Keratinocyte (primary cell): ENCODE measurements around the gene PNKD. TPM values are rescaled to one million over a fixed set of nuclear protein-coding genes. Genes with fewer than 3 reads are reported as not detected.

Experiments used
- DNase-seq: peaks from one replicate; pipeline ENCODE4 v3.0.0-alpha.2; 2011; ENCODE audit warnings: low read depth, missing footprints, low spot score
- FAIRE-seq: peaks from 2 replicates; lab custom pipeline; 2011; peaks lifted over from hg19 to GRCh38; lab: Jason Lieb, UNC
- H2AFZ ChIP-seq: 2 replicates; pipeline ENCODE4 v1.6.0; 2012; ENCODE audit warnings: low read length, control low read depth, inconsistent platforms; ENCODE audit not compliant: control insufficient read depth
- H3K27ac ChIP-seq: 2 replicates; pipeline ENCODE4 v1.5.1; 2011; ENCODE audit warnings: low read length; ENCODE audit not compliant: control insufficient read depth, insufficient read depth
- H3K27me3 ChIP-seq: 3 replicates; pipeline ENCODE4 v1.6.0; 2011; ENCODE audit warnings: low read length; ENCODE audit not compliant: control insufficient read depth, insufficient read depth; ENCODE audit errors: extremely low read depth
- H3K36me3 ChIP-seq, 2 experiments: 2 replicates in 1 of 2; 3 replicates in 1 of 2; pipeline ENCODE4 v1.5.1; 2011; ENCODE audit warnings: low read length in 2 of 2, mild to moderate bottlenecking in 1 of 2; ENCODE audit not compliant: control insufficient read depth in 2 of 2, insufficient read depth in 2 of 2; ENCODE audit errors: extremely low read depth in 1 of 2
- H3K4me1 ChIP-seq: 3 replicates; pipeline ENCODE4 v1.5.1; 2011; ENCODE audit warnings: low read length; ENCODE audit not compliant: control insufficient read depth, insufficient read depth; ENCODE audit errors: extremely low read depth
- H3K4me2 ChIP-seq: 3 replicates; pipeline ENCODE4 v1.6.0; 2011; ENCODE audit warnings: low read depth, low read length; ENCODE audit not compliant: control insufficient read depth, insufficient read depth; ENCODE audit errors: extremely low read depth
- H3K4me3 ChIP-seq, 3 experiments: fragments of 200-600 bp in 1 of 3; sonication (generic) in 1 of 3; 2 replicates in 2 of 3; 3 replicates in 1 of 3; pipeline ENCODE4 v1.5.1; 2011 to 2016; ENCODE audit warnings: low read length in 3 of 3, mild to moderate bottlenecking in 3 of 3, control low read depth in 2 of 3, inconsistent platforms in 1 of 3, low read depth in 1 of 3, mixed read lengths in 1 of 3, mixed run types in 1 of 3, moderate library complexity in 1 of 3; ENCODE audit not compliant: control insufficient read depth in 2 of 3, insufficient read depth in 2 of 3; ENCODE audit errors: extremely low read depth in 1 of 3
- H3K79me2 ChIP-seq: 2 replicates; pipeline ENCODE4 v1.6.0; 2012; ENCODE audit warnings: low read length; ENCODE audit not compliant: control insufficient read depth, insufficient read depth
- H3K9ac ChIP-seq: 3 replicates; pipeline ENCODE4 v1.6.0; 2011; ENCODE audit warnings: low read length; ENCODE audit not compliant: control insufficient read depth, insufficient read depth; ENCODE audit errors: extremely low read depth
- H3K9me1 ChIP-seq: 3 replicates; pipeline ENCODE4 v1.6.0; 2011; ENCODE audit warnings: low read length; ENCODE audit not compliant: control insufficient read depth, insufficient read depth; ENCODE audit errors: extremely low read depth
- H3K9me3 ChIP-seq: 2 replicates; pipeline ENCODE4 v1.5.1; 2012; ENCODE audit warnings: low read depth, low read length; ENCODE audit not compliant: control insufficient read depth
- H4K20me1 ChIP-seq: 3 replicates; pipeline ENCODE4 v1.6.0; 2011; ENCODE audit warnings: low read length; ENCODE audit not compliant: control insufficient read depth, insufficient read depth; ENCODE audit errors: extremely low read depth
- CTCF ChIP-seq, 3 experiments: IDR thresholded peaks in 1 of 3; conservative IDR thresholded peaks in 1 of 3; optimal IDR thresholded peaks in 1 of 3; 2 replicates in 2 of 3; 3 replicates in 1 of 3; pipeline versions ENCODE3 to v1.5.1; 2011; ENCODE audit warnings: low read length in 3 of 3, mild to moderate bottlenecking in 3 of 3, moderate library complexity in 2 of 3, control low read depth in 1 of 3, inconsistent platforms in 1 of 3; ENCODE audit not compliant: insufficient read depth in 2 of 3; ENCODE audit errors: extremely low read depth in 1 of 3
- EZH2 ChIP-seq: IDR thresholded peaks from one replicate; pipeline ENCODE4 v1.6.1; 2012; ENCODE audit warnings: inconsistent platforms, mild to moderate bottlenecking, low read length, moderate library complexity
- dilution Hi-C: fragments of 300-500 bp; cut with MboI; formaldehyde crosslinking; loops from one replicate; pipeline ENCODE4 v1.7.0; 2020; ENCODE audit warnings: low sequenced_read_pairs; ENCODE audit not compliant: extremely low pct_ligation_motif_present
- polyA plus RNA-seq, 5 experiments: library from polyadenylated mRNA; depleted of rRNA in 3 of 5; stranded (reverse) in 3 of 5; stranded (forward) in 1 of 5; unstranded in 1 of 5; fragments of >200 nt; gene quantifications; 1 replicate in 1 of 5; 2 replicates in 3 of 5; 3 replicates in 1 of 5; pipeline versions ENCODE4 v1.2.1 to v1.2.3, GENCODE V29; 2011 to 2012; ENCODE audit warnings: missing spikeins in 2 of 5, low read depth in 1 of 5, low replicate concordance in 1 of 5

PNKD gene
- polyA plus RNA-seq, 1 donor (not counting 4 experiments of a cell fraction or from before 2014, with no cell fraction given), result 22.8 TPM

- Histone ChIP-seq H3K4me1 (no peaks in the 10 kb centered on the region), H2AFZ (no peak overlapping the region), H4K20me1 (peaks cover 8% of the 10 kb centered on the region), H3K36me3 (peaks cover 47 to 64% of the 10 kb centered on the region in 2 experiments), H3K4me3 (no peak overlapping the region), H3K9me1 (no peaks in the 10 kb centered on the region), H3K9ac (no peak overlapping the region), H3K4me2 (no peak overlapping the region), H3K9me3 (no peaks in the 10 kb centered on the region), H3K27me3 (no peaks in the 10 kb centered on the region), H3K79me2 (peaks cover 43% of the 10 kb centered on the region), H3K27ac (no peak overlapping the region)
- FAIRE-seq (no peak), DNase-seq (no peak)
- dilution Hi-C loops, result no loop called here
- no peak for TF ChIP-seq EZH2
Measured at GRCh38 chr2:218245214-218245613, 25.1 kb upstream of the PNKD start.

- no peak overlapping the region for H3K9ac ChIP-seq
- FAIRE-seq (no peak), DNase-seq (no peak)
- no peak overlapping the region for H3K27ac ChIP-seq
- H3K4me1 ChIP-seq, result no peaks in the 10 kb centered on the region
- H3K4me2 ChIP-seq, result no peak overlapping the region
- TF ChIP-seq CTCF (optimal IDR thresholded peaks at IDR 0.05 in 1 of 3, IDR thresholded peaks at IDR 0.05 in 1 of 3, conservative IDR thresholded peaks at IDR 0.05 in 1 of 3; ENCODE audit: extremely low read depth in 1 of 3, insufficient read depth in 2 of 3, low read length in 3 of 3) (no peak), EZH2 (no peak)
- peaks cover 18% of the 10 kb centered on the region for H3K79me2 ChIP-seq
- no peak overlapping the region for H2AFZ ChIP-seq
- no peaks in the 10 kb centered on the region for H3K27me3 ChIP-seq
- H3K9me3 ChIP-seq, result no peaks in the 10 kb centered on the region
- peaks cover 60 to 70% of the 10 kb centered on the region in 2 experiments for H3K36me3 ChIP-seq
- no peak overlapping the region for H3K4me3 ChIP-seq
- H4K20me1 ChIP-seq, result peaks cover 9% of the 10 kb centered on the region
- H3K9me1 ChIP-seq, result no peaks in the 10 kb centered on the region
- dilution Hi-C loops, result no loop called here
Measured at GRCh38 chr2:218249691-218250090, 20.6 kb upstream of the PNKD start.
